AG04449 (cell line): ENCODE data around the gene DDI2.

Source experiments
- CTCF ChIA-PET: fragments of 350-600 bp; formaldehyde crosslinking; extraction: SDS; loops from one replicate; lab custom pipeline; 2021; ENCODE audit warnings: antibody characterized with exemption; lab: Yijun Ruan, JAX
- POLR2A ChIA-PET: fragments of 400-600, 350-600 bp; formaldehyde crosslinking; extraction: SDS; loops from one replicate; lab custom pipeline; 2020; ENCODE audit warnings: antibody characterized with exemption, inconsistent platforms; lab: Yijun Ruan, JAX
- DNase-seq: peaks from one replicate; pipeline ENCODE4 v3.0.0-alpha.2; 2010; ENCODE audit warnings: low read depth, low spot score
- H3K4me3 ChIP-seq: 2 replicates; pipeline ENCODE4 v1.5.1; 2011; ENCODE audit warnings: low read depth, mild to moderate bottlenecking, control low read depth, low read length
- CTCF ChIP-seq: IDR thresholded peaks from one replicate; pipeline ENCODE4 v1.5.1; 2011; ENCODE audit warnings: mild to moderate bottlenecking, moderate library complexity, low read length, control low read depth, inconsistent platforms; ENCODE audit not compliant: insufficient read depth; ENCODE audit errors: missing control alignments

The DDI2 gene

GRCh38 chr1:15574741-15575140 lies 42.5 kb upstream of the DDI2 start:
- POLR2A ChIA-PET, result no interaction called here
- DNase-seq, result no peak
- CTCF ChIA-PET, result no interaction called here
- TF ChIP-seq CTCF, result no peak
- no peak overlapping the region for H3K4me3 ChIP-seq

- CTCF ChIA-PET, result no interaction called here
- POLR2A ChIA-PET, result no interaction called here
- no peak for DNase-seq
- no peak overlapping the region for H3K4me3 ChIP-seq
- no peak for TF ChIP-seq CTCF
Measured at GRCh38 chr1:15575549-15576150, 41.6 kb upstream of the DDI2 start.

- H3K4me3 ChIP-seq, result no peak overlapping the region
- no peak for DNase-seq
- POLR2A ChIA-PET, result no interaction called here
- no peak for TF ChIP-seq CTCF
- CTCF ChIA-PET, result no interaction called here
Measured at GRCh38 chr1:15577691-15578090, 39.6 kb upstream of the DDI2 start.

DNA sequence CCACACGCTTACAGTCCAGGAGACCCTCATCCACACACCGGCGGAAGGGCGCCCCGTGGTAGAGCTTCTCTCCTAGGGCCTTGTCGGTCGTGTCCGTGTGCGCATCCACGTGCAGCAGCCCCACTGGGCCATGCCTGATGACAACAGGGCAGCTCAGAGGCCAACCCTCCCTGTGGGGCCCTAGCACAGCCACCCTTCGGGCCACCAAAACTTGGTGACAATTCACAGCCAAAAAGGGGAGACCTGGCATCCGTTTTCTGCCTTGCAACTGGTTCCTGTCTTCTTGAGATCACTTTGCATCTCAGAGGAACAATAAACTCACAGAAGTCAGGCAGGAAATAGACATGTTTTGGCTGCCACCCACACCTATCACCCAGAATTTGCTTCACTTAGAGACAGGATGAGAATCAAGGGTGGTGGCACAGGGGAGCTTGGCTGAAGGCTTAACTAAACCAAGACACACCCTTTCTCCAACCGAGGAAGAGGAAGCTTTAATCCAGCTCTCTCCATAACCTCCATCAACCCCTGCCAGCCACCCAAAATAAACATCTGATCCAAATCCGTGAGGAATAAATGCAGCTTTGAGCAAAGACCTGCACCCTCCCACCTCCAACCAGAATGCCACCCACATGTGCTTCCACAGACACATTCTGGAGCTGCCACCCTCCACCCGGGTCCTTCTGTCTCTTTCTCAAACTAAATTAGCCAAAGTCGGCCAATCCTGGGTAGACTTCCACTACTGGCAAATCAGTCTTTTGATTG lies 38.2 kb upstream of the DDI2 start:
- CTCF ChIA-PET, result no interaction called here
- POLR2A ChIA-PET, result interaction anchor here (0.6 kb wide), 1 partner anchor 8 kb away, joined by 3 read pairs; no protein-coding TSS in a partner anchor
- DNase-seq, result no peak
- no peak for TF ChIP-seq CTCF
- no peak overlapping the region for H3K4me3 ChIP-seq

GRCh38 chr1:15579683-15580047 lies 37.6 kb upstream of the DDI2 start:
- H3K4me3 ChIP-seq, result no peak overlapping the region
- DNase-seq, result no peak
- no peak for TF ChIP-seq CTCF
- CTCF ChIA-PET, result no interaction called here
- POLR2A ChIA-PET, result no interaction called here

GRCh38 chr1:15583016-15583706 lies 34.1 kb upstream of the DDI2 start:
- ChIA-PET POLR2A (no interaction called here), CTCF (interaction anchor here (1.4 to 3.0 kb wide), 2 partner anchors 10 to 13 kb away, joined by 4 to 11 read pairs; no protein-coding TSS in a partner anchor)
- no peak overlapping the region for H3K4me3 ChIP-seq
- TF ChIP-seq CTCF, result no peak
- no peak for DNase-seq
